Activated CD4-positive, alpha-beta T cell treated with anti-CD3 and anti-CD28 coated beads, Interleukin-2, amount 10 ng/mL, durations not matched to agents 7 days and 5 days (primary cell): ENCODE measurements around the gene RREB1. TPM values are rescaled to one million over a fixed set of nuclear protein-coding genes. Genes with fewer than 3 reads are reported as not detected.
A peak's percentile ranks its signal among the peaks of the same experiment; 100 is the strongest.
"Not testable (repeated sequence)": the region's sequence is repeated elsewhere in the genome, so short reads cannot be mapped to it uniquely, and the experiment has no call there.

Experiments
- CTCF ChIA-PET: fragments of 350-600 bp; sonication (Branson Sonifier 250); formaldehyde crosslinking; loops from one replicate; lab custom pipeline; 2021; ENCODE audit warnings: antibody characterized with exemption; lab: Charles Lee
- POLR2A ChIA-PET: fragments of 350-600 bp; sonication (Branson Sonifier 250); formaldehyde crosslinking; loops from one replicate; lab custom pipeline; 2021; ENCODE audit warnings: antibody characterized with exemption; lab: Charles Lee
- DNase-seq: peaks from one replicate; pipeline ENCODE4 v3.0.0-alpha.2; 2020
- H3K27ac Mint-ChIP-seq: one replicate; pipeline ENCODE4 v1.8.0; 2021; ENCODE audit warnings: mild to moderate bottlenecking, moderate library complexity, mixed read lengths
- H3K27me3 Mint-ChIP-seq: one replicate; pipeline ENCODE4 v1.8.0; 2021; ENCODE audit warnings: mixed read lengths
- H3K36me3 Mint-ChIP-seq: one replicate; pipeline ENCODE4 v1.8.0; 2021; ENCODE audit warnings: low read depth, mixed read lengths
- H3K4me1 Mint-ChIP-seq: one replicate; pipeline ENCODE4 v1.8.0; 2021; ENCODE audit warnings: mixed read lengths
- H3K4me3 Mint-ChIP-seq: one replicate; pipeline ENCODE4 v1.8.0; 2021; ENCODE audit warnings: mild to moderate bottlenecking, moderate library complexity, mixed read lengths
- H3K9me3 Mint-ChIP-seq: one replicate; pipeline ENCODE4 v1.8.0; 2021; ENCODE audit warnings: mixed read lengths
- total RNA-seq, 2 experiments: library from RNA; stranded (reverse); gene quantifications; one replicate each; pipeline ENCODE4 v1.2.3, GENCODE V29; 2021

The RREB1 gene
- total RNA-seq, 2 experiments from 2014 or later, result 27.2 to 30.1 TPM

DNA sequence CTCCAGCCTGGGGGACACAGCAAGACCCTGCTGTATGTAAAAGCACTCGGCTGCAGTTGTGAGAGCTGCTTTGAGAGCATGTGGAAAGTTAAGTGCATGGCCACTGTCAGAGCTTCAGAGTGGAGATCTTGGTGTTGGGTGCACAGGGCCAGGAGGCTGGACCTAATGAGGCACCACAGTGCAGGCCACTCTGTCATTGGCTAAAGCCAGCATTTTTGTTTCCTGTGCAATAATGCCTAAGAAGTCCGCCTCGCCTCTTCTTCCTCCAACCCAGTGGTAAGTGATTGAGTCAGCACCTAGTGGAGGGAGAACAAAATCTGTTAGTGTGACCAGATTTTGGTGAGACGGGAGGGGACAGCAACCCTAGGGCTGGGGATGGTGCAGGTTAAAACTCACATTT is 144.6 kb downstream of the RREB1 start:
- POLR2A ChIA-PET, result no interaction called here
- H3K27me3 Mint-ChIP-seq, result no peaks in the 10 kb centered on the region
- peaks cover 4% of the 10 kb centered on the region for H3K9me3 Mint-ChIP-seq
- peaks cover 4% of the 10 kb centered on the region for H3K36me3 Mint-ChIP-seq
- no peaks in the 10 kb centered on the region for H3K4me1 Mint-ChIP-seq
- no peak overlapping the region for H3K27ac Mint-ChIP-seq
- H3K4me3 Mint-ChIP-seq, result no peak overlapping the region
- DNase-seq, result no peak
- CTCF ChIA-PET, result interaction anchor here (1.1 to 1.4 kb wide), 2 partner anchors 9 to 533 kb away, joined by 3 to 4 read pairs; no protein-coding TSS in a partner anchor

DNA sequence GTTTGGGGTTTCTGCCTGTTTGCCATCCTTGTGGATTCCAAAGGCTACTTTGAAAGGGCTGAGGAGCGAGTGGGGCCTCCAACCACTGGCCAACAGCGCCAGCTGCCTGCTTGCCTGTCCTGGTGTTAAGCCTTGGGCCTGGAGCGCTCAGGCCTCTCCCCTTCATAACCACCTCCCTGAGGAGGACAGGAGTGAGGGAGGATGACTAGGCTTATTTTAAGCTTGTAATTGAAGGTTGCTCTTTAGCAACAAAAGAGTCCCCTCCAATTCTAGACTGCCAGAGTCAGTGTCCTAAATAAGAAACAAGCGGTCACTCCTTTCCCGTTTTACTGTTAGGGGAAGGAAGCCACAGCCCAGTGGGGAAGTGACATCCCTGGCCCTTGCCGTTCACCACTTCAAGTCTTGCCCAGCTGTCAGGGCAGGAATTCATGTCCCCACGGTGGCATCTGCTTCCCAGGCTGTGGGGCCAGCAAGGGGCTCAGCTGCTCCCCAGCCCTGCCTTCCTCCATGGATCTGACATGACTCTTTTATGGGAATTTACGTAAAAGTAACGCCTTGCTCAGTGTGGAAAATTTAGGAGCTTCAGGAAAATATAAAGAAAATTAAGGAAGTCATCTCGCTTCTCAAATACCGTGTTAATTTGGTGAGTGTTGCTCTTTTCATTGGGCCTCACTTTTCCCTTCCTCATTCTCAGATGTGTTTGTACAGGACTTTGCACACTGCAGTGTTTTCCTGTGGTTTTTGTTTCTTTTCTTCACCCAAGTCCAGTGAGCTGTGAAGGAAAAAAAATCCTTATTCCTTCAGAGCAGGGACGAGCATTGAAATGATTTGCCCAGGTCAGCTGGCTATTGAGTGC is 147.4 kb downstream of the RREB1 start:
- peaks cover 9% of the 10 kb centered on the region for H3K27me3 Mint-ChIP-seq
- H3K9me3 Mint-ChIP-seq, result peaks cover 4% of the 10 kb centered on the region
- no peak overlapping the region for H3K4me3 Mint-ChIP-seq
- POLR2A ChIA-PET, result no interaction called here
- H3K27ac Mint-ChIP-seq, result no peak overlapping the region
- no peaks in the 10 kb centered on the region for H3K4me1 Mint-ChIP-seq
- CTCF ChIA-PET, result interaction anchor here (1.2 to 2.0 kb wide), 2 partner anchors 11 to 21 kb away, joined by 3 to 6 read pairs; no protein-coding TSS in a partner anchor
- DNase-seq, result no peak
- no peaks in the 10 kb centered on the region for H3K36me3 Mint-ChIP-seq

DNA sequence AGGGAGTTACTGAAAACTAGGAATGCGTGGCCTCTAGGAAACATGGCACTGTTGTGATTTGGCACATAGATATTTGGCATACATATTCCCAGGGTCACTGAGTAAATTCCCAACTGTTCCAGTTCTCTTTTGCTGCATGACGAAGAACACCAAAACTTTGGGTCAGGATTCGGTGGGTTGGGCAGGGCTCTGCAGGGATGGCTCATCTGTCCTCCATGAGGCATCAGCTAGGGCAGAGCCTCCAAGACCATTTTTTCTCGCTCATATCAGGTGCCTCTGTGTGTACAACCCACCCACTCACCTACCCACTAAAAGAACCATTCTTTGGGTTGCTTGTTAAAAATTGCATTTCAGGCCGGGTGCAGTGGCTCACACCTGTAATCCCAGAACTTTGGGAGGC is 148.2 kb downstream of the RREB1 start:
- POLR2A ChIA-PET, result no interaction called here

DNA sequence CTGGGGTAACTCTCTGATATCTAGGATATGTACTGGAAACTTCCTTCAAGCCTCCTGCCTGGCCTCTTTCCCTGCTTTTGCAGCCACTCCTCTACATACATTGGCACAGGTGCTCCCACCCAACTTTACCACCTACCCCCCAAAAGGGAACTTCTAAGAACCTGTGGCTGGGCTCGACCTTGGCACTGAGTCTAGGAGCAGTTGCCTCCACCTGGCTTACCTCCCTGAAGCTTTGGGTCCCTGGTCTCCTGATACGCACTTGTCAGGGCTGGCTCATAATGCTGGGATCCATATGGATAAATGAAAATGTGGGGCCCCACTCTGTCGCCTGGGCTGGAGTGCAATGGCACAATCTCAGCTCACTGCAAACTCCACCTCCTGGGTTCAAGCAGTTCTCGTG is 149.0 kb downstream of the RREB1 start:
- Mint-ChIP-seq H3K36me3 (no peaks in the 10 kb centered on the region), H3K27me3 (peaks cover 19% of the 10 kb centered on the region), H3K4me3 (no peak overlapping the region), H3K27ac (peak overlapping the region; percentile 36), H3K9me3 (peaks cover 4% of the 10 kb centered on the region), H3K4me1 (peaks cover 12% of the 10 kb centered on the region)
- ChIA-PET POLR2A (no interaction called here), CTCF (interaction anchor here (0.6 kb wide), 1 partner anchor 166 kb away, joined by 3 read pairs; no protein-coding TSS in a partner anchor)
- DNase-seq, result no peak

More for the DNA sequence above, 148.2 kb downstream of the RREB1 start:
- no peak for DNase-seq
- CTCF ChIA-PET, result interaction anchor here (1.2 to 2.0 kb wide), 2 partner anchors 11 to 21 kb away, joined by 3 to 6 read pairs; no protein-coding TSS in a partner anchor
- Mint-ChIP-seq H3K27ac (no peak overlapping the region), H3K9me3 (peaks cover 4% of the 10 kb centered on the region), H3K36me3 (no peaks in the 10 kb centered on the region), H3K27me3 (peaks cover 16% of the 10 kb centered on the region), H3K4me3 (no peak overlapping the region), H3K4me1 (peaks cover 6% of the 10 kb centered on the region)

DNA sequence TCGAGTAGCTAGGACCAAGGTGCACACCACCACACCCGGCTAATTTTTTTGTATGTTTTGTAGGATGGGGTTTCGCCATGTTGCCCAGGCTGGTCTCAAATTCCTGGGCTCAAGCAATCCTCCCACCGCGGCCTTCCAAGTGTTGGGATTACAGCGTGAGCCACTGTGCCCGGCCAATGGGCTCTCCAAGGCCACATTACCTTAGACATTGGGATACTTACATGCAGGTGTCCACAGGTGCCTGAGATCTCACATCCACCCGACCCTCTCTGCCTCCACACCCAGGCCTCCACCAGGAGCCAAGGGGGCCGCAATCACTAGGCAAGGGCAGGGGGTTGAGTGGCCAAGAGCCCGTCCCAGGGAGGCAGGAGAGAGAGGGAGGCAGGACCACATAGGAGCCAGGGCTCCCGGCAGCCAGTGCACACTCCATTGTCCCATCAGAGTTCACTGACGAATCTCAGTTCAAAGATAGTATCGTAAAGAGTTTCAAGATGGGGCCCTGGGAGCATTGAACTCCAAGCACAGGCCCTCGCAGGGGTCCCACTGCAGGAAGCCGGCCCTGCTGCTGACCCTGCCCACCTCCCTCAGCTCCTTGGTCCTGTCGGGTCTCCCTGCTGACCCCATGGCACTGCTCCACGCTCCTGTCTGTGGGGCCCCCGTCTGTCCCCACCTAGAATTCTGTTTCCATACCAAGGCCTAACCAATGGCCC is 149.9 kb downstream of the RREB1 start:
- ChIA-PET POLR2A (no interaction called here), CTCF (interaction anchor here (0.6 kb wide), 1 partner anchor 167 kb away, joined by 3 read pairs; no protein-coding TSS in a partner anchor)
- H3K36me3 Mint-ChIP-seq, result no peaks in the 10 kb centered on the region
- no peak for DNase-seq
- H3K27ac Mint-ChIP-seq, result no peak overlapping the region
- H3K27me3 Mint-ChIP-seq, result peaks cover 19% of the 10 kb centered on the region
- H3K4me3 Mint-ChIP-seq, result no peak overlapping the region
- peaks cover 16% of the 10 kb centered on the region for H3K4me1 Mint-ChIP-seq
- H3K9me3 Mint-ChIP-seq, result peaks cover 4% of the 10 kb centered on the region

DNA sequence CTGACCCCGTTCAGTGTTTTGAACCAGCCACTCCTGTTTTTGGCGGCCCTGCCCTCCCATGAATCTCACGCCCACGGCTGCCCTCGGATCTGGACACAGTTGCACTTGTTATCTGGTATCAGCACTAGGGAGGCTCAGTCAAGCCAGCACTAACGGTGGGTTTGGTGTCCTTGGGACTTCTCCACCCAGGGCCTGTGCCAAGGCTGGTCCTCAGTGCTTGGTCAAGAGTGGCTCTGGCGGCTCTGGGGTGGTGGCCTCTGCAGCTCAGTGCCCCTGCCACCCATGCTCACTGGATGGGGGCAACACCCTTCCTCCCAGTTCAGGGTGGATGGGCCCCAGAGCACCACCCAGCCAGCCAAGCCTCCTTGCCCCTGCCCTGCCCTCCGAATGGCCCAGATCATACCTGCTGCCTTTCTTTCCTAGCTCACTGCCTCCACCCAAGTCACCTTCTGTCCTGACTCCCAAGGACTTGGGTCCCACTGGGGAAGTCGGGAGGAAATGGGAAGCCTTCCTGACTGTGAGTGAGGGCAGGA is 150.5 kb downstream of the RREB1 start:
- DNase-seq, result no peak
- H3K36me3 Mint-ChIP-seq, result no peaks in the 10 kb centered on the region
- H3K9me3 Mint-ChIP-seq, result peaks cover 4% of the 10 kb centered on the region
- ChIA-PET CTCF (no interaction called here), POLR2A (no interaction called here)
- H3K4me3 Mint-ChIP-seq, result no peak overlapping the region
- peaks cover 16% of the 10 kb centered on the region for H3K4me1 Mint-ChIP-seq
- H3K27me3 Mint-ChIP-seq, result peaks cover 19% of the 10 kb centered on the region
- no peak overlapping the region for H3K27ac Mint-ChIP-seq

DNA sequence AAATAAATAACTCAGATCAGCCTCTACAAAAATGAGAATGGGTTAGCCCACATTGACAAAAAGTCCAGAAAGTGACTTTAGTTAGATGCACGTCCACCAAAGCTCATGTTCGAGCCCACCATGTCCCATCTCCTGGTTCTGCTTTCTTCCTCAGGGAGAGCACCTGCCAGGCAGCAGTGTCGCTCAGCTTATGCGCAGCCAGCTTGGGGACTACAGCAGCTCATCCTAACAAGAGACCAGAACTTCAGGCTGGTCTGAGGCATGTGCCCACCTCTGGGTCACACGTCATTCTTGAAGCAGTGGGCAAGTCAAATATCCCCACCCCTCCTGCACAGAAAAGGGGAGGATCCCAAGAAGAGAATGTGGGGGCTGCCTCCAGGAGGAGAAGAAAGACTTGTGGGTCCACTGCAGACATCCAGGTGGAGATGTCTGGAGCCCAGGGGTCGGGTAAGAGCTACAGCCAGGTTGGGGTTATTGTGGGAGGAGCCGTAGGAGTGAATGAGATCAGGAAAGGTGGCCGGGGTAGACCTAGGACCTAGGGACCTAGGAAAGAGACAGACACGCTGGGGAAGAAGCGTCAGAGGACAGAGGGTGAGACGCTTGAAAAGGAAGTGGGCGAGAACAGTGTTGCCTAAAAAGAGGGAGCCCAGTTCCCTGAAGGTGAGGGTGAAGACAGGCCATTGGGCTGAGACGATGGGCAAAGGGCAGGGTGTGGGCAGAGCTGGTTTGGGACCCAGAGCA is 152.7 kb downstream of the RREB1 start:
- ChIA-PET POLR2A (no interaction called here), CTCF (interaction anchor here (1.4 to 2.0 kb wide), 2 partner anchors 15 to 557 kb away, joined by 4 to 7 read pairs; no protein-coding TSS in a partner anchor)
- H3K36me3 Mint-ChIP-seq, result no peaks in the 10 kb centered on the region
- H3K9me3 Mint-ChIP-seq, result peaks cover 4% of the 10 kb centered on the region
- H3K27ac Mint-ChIP-seq, result peak overlapping the region; percentile 4
- no peak for DNase-seq
- peak overlapping the region; percentile 62 for H3K4me3 Mint-ChIP-seq
- H3K27me3 Mint-ChIP-seq, result peaks cover 19% of the 10 kb centered on the region
- peaks cover 16% of the 10 kb centered on the region for H3K4me1 Mint-ChIP-seq

DNA sequence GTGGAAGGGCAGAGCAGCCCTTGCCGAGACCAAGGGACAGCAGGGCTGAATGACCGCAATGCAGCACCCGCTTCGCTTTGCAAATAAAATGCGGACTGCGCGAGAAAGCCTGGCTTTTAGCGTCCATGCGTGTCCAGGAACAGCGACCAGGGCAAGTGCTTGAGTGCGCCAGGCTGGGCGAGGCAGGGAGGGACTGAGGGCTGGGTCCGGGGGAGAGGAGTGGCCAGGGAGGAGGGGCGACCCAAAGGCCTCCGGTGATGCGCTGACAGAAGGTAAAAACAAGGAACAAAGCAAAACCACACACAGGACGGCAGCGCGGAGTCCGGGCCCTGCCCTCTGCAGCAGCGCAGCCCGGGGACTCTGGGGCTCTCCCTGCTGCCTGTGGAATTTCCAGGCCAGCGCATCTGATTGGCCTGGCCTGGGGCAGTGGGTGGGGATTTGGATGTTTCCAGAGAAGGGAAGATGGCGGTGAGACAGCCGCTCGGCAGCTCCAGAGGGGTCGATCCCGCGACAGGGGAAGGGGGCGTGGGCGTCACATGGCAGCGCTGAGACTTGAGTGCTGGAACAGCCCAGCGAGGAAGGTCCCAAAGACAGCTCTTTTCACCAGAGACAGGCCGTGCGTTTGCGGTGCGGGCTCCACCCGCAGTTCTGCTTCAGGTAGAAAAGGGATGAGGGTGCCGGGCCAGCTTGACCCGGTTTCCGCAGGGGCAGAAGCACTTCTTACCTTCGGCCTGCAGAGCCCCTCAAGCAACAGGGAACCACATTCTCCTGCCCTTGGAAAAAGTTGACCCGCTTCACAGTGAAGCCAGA is 153.5 kb downstream of the RREB1 start:
- CTCF ChIA-PET, result interaction anchor here (2.0 kb wide), 1 partner anchor 14 kb away, joined by 7 read pairs; no protein-coding TSS in a partner anchor
- POLR2A ChIA-PET, result no interaction called here
- Mint-ChIP-seq H3K27me3 (peaks cover 19% of the 10 kb centered on the region), H3K4me3 (peak overlapping the region; percentile 62), H3K36me3 (no peaks in the 10 kb centered on the region), H3K27ac (peak overlapping the region; percentile 75), H3K9me3 (peaks cover 4% of the 10 kb centered on the region), H3K4me1 (peaks cover 16% of the 10 kb centered on the region)
- DNase-seq, result peak; percentile 18

DNA sequence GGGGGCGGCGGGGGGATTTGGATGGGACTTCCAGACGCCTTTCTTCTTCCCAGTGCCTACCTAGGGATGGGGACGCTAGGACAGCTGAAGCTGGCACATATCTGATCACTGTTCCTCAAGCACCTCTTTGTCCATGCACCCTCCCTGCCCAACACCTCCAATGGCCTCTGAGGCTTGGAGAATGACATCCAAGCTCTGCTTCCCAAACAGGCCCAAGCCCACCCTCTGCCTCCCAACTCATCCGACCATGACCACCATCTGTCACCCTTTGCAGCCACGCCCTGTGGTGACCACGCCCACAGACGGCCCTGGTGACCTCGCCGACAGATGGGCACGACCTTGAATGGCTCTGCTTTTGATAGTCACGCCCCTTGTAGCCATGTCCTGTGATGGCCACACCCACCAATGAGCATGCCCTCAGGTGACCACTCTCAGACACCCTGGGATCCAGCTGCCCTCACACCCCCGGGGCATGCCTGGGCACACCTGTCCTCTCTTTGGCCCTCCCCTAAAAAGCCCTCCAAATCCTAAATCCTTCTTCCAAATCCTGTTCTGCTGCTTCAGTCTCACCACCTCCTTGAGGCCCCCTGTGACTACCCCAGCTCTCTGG is 154.2 kb downstream of the RREB1 start:
- Mint-ChIP-seq H3K4me3 (peak overlapping the region; percentile 62), H3K4me1 (peaks cover 16% of the 10 kb centered on the region), H3K27me3 (peaks cover 19% of the 10 kb centered on the region), H3K9me3 (no peaks in the 10 kb centered on the region), H3K27ac (no peak overlapping the region), H3K36me3 (no peaks in the 10 kb centered on the region)
- ChIA-PET CTCF (interaction anchor here (0.7 to 2.0 kb wide), 2 partner anchors 13 to 404 kb away, joined by 3 to 7 read pairs; no protein-coding TSS in a partner anchor), POLR2A (interaction anchor here (0.6 kb wide), 1 partner anchor 186 kb away, joined by 6 read pairs; no protein-coding TSS in a partner anchor)
- DNase-seq, result no peak

DNA sequence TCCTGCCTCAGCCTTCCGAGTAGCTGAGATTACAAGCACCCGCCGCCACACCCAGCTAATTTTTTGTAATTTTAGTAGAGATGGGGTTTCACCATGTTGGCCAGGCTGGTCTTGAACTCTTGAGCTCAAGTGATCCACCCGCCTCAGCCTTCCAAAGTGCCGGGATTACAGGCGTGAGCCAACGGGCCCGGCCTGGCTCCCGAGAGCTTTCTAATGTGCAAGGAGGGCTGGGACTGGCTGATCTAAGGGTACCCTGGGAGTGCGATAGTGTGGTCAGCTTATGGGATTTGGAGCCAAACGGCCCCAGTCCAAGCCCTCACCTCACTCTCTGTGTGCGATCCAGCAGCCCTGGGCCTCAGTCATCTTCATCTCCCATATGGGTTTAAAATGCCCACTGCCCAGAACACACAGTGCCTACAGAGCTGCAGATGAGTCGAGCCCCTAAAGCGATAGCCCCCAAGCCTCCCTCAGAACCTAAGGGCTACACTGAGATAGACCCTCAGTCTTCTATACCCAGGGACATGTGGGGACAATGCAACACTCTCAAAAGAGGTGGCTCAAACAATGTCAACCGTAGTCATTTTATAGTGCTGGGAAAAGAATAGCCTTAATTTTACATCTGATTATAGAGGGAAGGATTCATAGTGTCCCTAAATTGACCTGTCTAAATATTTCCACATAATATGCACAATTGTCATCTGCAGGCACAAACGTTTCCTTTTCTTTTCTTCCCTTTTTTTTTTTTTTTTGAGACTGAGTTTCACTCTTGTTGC is 155.2 kb downstream of the RREB1 start:
- no peak for DNase-seq
- Mint-ChIP-seq H3K36me3 (no peaks in the 10 kb centered on the region), H3K27me3 (peaks cover 19% of the 10 kb centered on the region), H3K4me1 (peaks cover 16% of the 10 kb centered on the region), H3K27ac (no peak overlapping the region), H3K9me3 (no peaks in the 10 kb centered on the region), H3K4me3 (no peak overlapping the region)
- ChIA-PET POLR2A (no interaction called here), CTCF (interaction anchor here (1.6 kb wide), 1 partner anchor 13 kb away, joined by 4 read pairs; no protein-coding TSS in a partner anchor)

DNA sequence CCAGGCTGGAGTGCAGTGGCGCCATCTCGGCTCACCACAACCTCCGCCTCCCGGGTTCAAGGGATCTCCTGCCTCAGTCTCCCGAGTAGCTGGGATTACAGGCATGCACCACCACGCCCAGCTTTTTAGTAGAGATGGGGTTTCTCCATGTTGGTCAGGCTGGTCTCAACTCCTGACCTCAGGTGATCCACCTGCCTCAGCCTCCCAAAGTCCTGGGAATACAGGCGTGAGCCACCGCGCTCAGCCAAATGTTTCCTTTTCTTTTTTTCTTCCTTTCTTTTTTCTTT is 155.7 kb downstream of the RREB1 start:
- H3K9me3 Mint-ChIP-seq, POLR2A ChIA-PET, H3K4me3 Mint-ChIP-seq, H3K36me3 Mint-ChIP-seq, H3K27ac Mint-ChIP-seq, DNase-seq: not testable (repeated sequence)
- Mint-ChIP-seq H3K4me1 (peaks cover 16% of the 10 kb centered on the region), H3K27me3 (peaks cover 19% of the 10 kb centered on the region)
- CTCF ChIA-PET, result interaction anchor here (1.6 kb wide), 1 partner anchor 12 kb away, joined by 4 read pairs; no protein-coding TSS in a partner anchor
